Measurements from ENCODE around the gene PCBP3. TPM values are rescaled to one million over a fixed set of nuclear protein-coding genes. Genes with fewer than 3 reads are reported as not detected.

The PCBP3 gene
- total RNA-seq, 1 donor from 2014 or later = 7.6 TPM

GRCh38 chr21:45914321-45914845, 270.9 kb downstream of the PCBP3 start:
- no peaks in the 10 kb centered on the region for H3K27me3 Mint-ChIP-seq (ENCODE audit: unreplicated experiment)
- H3K27ac Mint-ChIP-seq (ENCODE audit: unreplicated experiment) = no peak overlapping the region
- DNase-seq (ENCODE audit: extremely low spot score, unreplicated experiment) = no peak
- peaks cover 45% of the 10 kb centered on the region for H3K4me1 Mint-ChIP-seq (ENCODE audit: unreplicated experiment)
- no peaks in the 10 kb centered on the region for H3K9me3 Mint-ChIP-seq (ENCODE audit: unreplicated experiment)
- no peak overlapping the region for H3K4me3 Mint-ChIP-seq (ENCODE audit: unreplicated experiment)
- H3K36me3 Mint-ChIP-seq (ENCODE audit: unreplicated experiment) = no peaks in the 10 kb centered on the region
- no peak for TF ChIP-seq CTCF (IDR thresholded peaks at IDR 0.05)

GRCh38 chr21:45916011-45916840, 272.7 kb downstream of the PCBP3 start:
- Mint-ChIP-seq H3K9me3 (ENCODE audit: unreplicated experiment) (no peaks in the 10 kb centered on the region), H3K36me3 (ENCODE audit: unreplicated experiment) (no peaks in the 10 kb centered on the region), H3K27ac (ENCODE audit: unreplicated experiment) (no peak overlapping the region)

GRCh38 chr21:45917241-45917640, 273.7 kb downstream of the PCBP3 start:
- no peaks in the 10 kb centered on the region for H3K9me3 Mint-ChIP-seq (ENCODE audit: unreplicated experiment)
- H3K4me3 Mint-ChIP-seq (ENCODE audit: unreplicated experiment) = no peak overlapping the region
- H3K27me3 Mint-ChIP-seq (ENCODE audit: unreplicated experiment) = no peaks in the 10 kb centered on the region
- DNase-seq (ENCODE audit: extremely low spot score, unreplicated experiment) = no peak
- H3K4me1 Mint-ChIP-seq (ENCODE audit: unreplicated experiment) = peaks cover 37% of the 10 kb centered on the region
- no peak for TF ChIP-seq CTCF (IDR thresholded peaks at IDR 0.05)
- no peaks in the 10 kb centered on the region for H3K36me3 Mint-ChIP-seq (ENCODE audit: unreplicated experiment)
- H3K27ac Mint-ChIP-seq (ENCODE audit: unreplicated experiment) = no peak overlapping the region

More at GRCh38 chr21:45916011-45916840, 272.7 kb downstream of the PCBP3 start:
- Mint-ChIP-seq H3K27me3 (ENCODE audit: unreplicated experiment) (no peaks in the 10 kb centered on the region), H3K4me1 (ENCODE audit: unreplicated experiment) (peaks cover 39% of the 10 kb centered on the region), H3K4me3 (ENCODE audit: unreplicated experiment) (no peak overlapping the region)
- DNase-seq (ENCODE audit: extremely low spot score, unreplicated experiment) = no peak
- no peak for TF ChIP-seq CTCF (IDR thresholded peaks at IDR 0.05)

- no peaks in the 10 kb centered on the region for H3K36me3 Mint-ChIP-seq (ENCODE audit: unreplicated experiment)
- H3K27ac Mint-ChIP-seq (ENCODE audit: unreplicated experiment) = no peak overlapping the region
- H3K9me3 Mint-ChIP-seq (ENCODE audit: unreplicated experiment) = no peaks in the 10 kb centered on the region
- peaks cover 32% of the 10 kb centered on the region for H3K4me1 Mint-ChIP-seq (ENCODE audit: unreplicated experiment)
- no peak for TF ChIP-seq CTCF (IDR thresholded peaks at IDR 0.05)
- no peak overlapping the region for H3K4me3 Mint-ChIP-seq (ENCODE audit: unreplicated experiment)
- DNase-seq (ENCODE audit: extremely low spot score, unreplicated experiment) = no peak
- peaks cover under 1% of the 10 kb centered on the region for H3K27me3 Mint-ChIP-seq (ENCODE audit: unreplicated experiment)
These were observed 274.5 kb downstream of the PCBP3 start for GRCh38 chr21:45918011-45918410.

GRCh38 chr21:45918835-45919447, 275.4 kb downstream of the PCBP3 start:
- no peak overlapping the region for H3K27ac Mint-ChIP-seq (ENCODE audit: unreplicated experiment)
- H3K27me3 Mint-ChIP-seq (ENCODE audit: unreplicated experiment) = peaks cover 2% of the 10 kb centered on the region
- H3K9me3 Mint-ChIP-seq (ENCODE audit: unreplicated experiment) = no peaks in the 10 kb centered on the region
- no peak overlapping the region for H3K4me3 Mint-ChIP-seq (ENCODE audit: unreplicated experiment)
- no peaks in the 10 kb centered on the region for H3K36me3 Mint-ChIP-seq (ENCODE audit: unreplicated experiment)
- DNase-seq (ENCODE audit: extremely low spot score, unreplicated experiment) = no peak
- H3K4me1 Mint-ChIP-seq (ENCODE audit: unreplicated experiment) = peaks cover 28% of the 10 kb centered on the region
- TF ChIP-seq CTCF (IDR thresholded peaks at IDR 0.05) = no peak
